Measurements from ENCODE around the gene EIF5A.

GRCh38 chr17:7304179-7304578 is 3.2 kb upstream of the EIF5A start:
- TF ChIP-seq CTCF (IDR thresholded peaks at IDR 0.05) (no peak), EP300 (IDR thresholded peaks at IDR 0.05) (no peak)
